Measurements from ENCODE around the gene ZHX3. TPM values are rescaled to one million over a fixed set of nuclear protein-coding genes. Genes with fewer than 3 reads are reported as not detected.
"Not testable (repeated sequence)": the region's sequence is repeated elsewhere in the genome, so short reads cannot be mapped to it uniquely, and the experiment has no call there.

ZHX3 gene
- total RNA-seq, 2 donors from 2014 or later, result 19.9 to 25.6 TPM

DNA sequence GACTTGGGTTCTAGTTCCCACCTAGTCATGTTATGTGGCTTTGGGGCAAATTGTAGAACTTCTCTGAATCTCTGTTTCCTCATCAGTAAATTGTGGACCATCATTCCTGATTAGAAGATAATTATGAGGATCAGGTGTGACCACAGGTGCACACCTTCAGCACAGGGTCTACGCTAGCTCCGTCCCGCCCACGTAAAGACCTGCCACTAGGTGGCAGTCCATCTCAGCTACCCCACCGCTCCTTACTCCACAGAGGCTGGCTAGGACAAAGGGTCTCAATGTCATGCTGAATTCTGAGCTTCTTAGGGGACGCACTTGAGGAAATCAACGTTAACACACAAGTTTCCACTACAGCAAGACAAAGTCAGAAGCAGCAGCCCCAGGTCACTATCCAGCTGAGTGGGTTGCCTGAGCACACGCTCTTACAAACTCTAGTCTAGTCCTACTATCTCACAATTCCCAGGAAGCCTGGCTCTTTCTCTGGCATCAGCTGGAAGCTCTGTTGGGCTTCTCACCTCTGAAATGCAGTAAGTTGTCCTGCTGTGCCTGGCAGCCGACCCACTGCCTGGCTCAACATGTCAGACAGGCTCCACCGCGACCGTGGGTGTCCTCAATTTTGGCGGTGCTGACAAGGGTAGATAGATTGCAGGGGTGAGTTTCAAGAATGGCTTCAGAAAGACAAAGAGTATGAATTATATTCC lies 182.2 kb downstream of the ZHX3 start:
- no peaks in the 10 kb centered on the region for H3K4me1 ChIP-seq
- TF ChIP-seq, protein P1, sequence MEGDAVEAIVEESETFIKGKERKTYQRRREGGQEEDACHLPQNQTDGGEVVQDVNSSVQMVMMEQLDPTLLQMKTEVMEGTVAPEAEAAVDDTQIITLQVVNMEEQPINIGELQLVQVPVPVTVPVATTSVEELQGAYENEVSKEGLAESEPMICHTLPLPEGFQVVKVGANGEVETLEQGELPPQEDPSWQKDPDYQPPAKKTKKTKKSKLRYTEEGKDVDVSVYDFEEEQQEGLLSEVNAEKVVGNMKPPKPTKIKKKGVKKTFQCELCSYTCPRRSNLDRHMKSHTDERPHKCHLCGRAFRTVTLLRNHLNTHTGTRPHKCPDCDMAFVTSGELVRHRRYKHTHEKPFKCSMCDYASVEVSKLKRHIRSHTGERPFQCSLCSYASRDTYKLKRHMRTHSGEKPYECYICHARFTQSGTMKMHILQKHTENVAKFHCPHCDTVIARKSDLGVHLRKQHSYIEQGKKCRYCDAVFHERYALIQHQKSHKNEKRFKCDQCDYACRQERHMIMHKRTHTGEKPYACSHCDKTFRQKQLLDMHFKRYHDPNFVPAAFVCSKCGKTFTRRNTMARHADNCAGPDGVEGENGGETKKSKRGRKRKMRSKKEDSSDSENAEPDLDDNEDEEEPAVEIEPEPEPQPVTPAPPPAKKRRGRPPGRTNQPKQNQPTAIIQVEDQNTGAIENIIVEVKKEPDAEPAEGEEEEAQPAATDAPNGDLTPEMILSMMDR (IDR thresholded peaks at IDR 0.05), result peak; percentile 84
- no peaks in the 10 kb centered on the region for H3K36me3 ChIP-seq
- H3K9ac ChIP-seq (ENCODE audit: low read depth in 2 of 2, low read length in 2 of 2), result no peak overlapping the region
- no peaks in the 10 kb centered on the region for H3K27me3 ChIP-seq
- intact Hi-C loops (cut with DNase I), result no loop called here
- peak; percentile 61 for DNase-seq
- H3K9me3 ChIP-seq, result no peaks in the 10 kb centered on the region
- no peak overlapping the region for H3K27ac ChIP-seq
- no peak overlapping the region for H3K4me3 ChIP-seq

DNA sequence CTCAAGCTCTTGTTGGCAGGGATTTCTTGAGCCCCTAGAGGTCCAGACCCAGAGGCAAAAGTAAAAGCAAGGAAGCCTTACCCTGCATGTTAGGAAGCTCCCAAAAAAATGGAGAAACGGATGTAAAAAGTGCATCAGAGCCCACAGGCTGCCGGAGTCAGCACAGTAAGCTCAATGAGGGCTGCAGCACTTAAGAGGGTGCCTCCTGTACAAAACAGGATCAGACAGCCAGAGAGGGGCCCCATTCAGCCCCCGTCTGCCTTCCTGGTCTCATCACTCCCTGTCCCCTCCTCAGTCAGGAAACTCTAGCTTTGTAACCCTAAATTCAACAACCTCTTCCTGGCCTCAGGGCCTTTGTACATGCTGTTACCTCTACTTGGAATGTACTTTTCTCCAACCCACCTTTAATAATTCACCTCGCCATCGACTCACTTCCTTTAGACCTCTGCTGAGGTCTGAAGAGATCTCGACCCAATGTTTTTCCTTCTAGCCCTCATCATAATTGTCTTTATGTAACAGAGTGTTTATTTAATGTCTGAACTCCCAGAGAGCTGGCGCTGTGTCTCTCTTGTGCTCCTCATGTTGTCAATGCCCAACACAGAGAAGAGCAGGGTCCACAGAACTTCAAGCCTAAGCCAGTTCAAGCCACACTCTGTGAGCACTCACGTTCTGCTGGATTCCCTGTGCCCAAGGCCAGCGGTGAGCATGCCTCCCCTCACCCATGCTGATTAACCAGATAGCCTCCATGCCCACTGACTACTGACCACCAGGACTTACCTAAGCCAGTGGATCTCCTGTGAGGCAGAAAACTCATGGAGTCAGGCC lies 183.0 kb downstream of the ZHX3 start:
- Histone ChIP-seq H3K4me1 (no peaks in the 10 kb centered on the region), H3K36me3 (no peaks in the 10 kb centered on the region), H3K4me3 (no peak overlapping the region), H3K9me3 (no peaks in the 10 kb centered on the region), H3K27me3 (no peaks in the 10 kb centered on the region), H3K9ac (ENCODE audit: low read depth in 2 of 2, low read length in 2 of 2) (no peak overlapping the region), H3K27ac (no peak overlapping the region)
- TF ChIP-seq, protein P1 (IDR thresholded peaks at IDR 0.05), result no peak
- DNase-seq, result no peak
- intact Hi-C loops (cut with DNase I), result no loop called here

DNA sequence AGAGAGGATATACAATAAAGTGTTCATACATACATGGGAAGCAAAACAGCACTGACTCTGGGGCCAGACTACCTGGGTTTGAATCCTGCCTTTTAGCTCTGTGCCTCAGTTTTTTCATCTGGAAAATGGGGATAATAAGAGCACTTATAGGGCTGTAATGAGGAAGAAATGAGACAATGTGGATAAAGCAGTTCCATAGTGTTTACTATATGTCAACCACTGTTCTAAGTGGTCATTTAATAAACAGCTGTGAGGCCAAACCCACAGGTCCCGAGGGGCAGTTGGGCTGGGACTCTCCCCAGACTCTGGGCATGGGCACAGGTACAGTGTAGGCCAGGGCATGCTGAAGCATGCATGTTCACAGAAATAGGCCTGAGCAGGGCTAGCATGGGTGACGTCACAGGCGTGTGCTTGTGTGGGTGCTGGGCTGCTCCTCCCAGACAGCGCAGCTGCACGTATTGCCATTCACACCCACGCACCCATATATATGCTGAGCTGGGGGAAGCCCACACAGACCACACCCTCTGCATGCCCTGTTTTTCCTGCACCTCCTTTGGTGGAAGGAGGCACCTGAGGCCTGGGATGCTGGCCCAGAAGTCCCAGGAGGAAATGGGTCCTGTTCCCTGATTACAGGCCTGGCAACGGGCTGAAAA lies 183.7 kb downstream of the ZHX3 start:
- H3K4me3 ChIP-seq, result no peak overlapping the region
- TF ChIP-seq, protein P1 (IDR thresholded peaks at IDR 0.05), result no peak
- DNase-seq, result peak; percentile 15
- no peaks in the 10 kb centered on the region for H3K27me3 ChIP-seq
- intact Hi-C loops (cut with DNase I), result no loop called here
- no peaks in the 10 kb centered on the region for H3K4me1 ChIP-seq
- H3K36me3 ChIP-seq, result no peaks in the 10 kb centered on the region
- H3K27ac ChIP-seq, result no peak overlapping the region
- H3K9ac ChIP-seq (ENCODE audit: low read depth in 2 of 2, low read length in 2 of 2), result no peak overlapping the region
- H3K9me3 ChIP-seq, result no peaks in the 10 kb centered on the region

DNA sequence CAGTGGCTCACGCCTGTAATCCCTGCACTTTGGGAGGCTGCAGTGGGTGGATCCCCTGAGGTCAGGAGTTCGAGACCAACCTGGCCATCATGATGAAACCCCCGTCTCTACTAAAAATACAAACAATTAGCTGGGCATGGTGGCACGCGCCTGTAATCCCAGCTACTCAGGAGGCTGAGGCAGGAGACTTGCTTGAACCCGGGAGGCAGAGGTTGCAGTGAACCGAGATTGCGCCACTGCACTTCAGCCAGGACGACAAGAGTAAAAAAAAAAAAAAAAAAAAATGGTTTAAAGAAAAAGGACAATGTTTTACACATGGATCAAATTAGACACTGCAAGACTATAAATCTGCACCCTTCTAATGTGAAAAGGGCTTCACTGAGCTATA lies 185.1 kb downstream of the ZHX3 start:
- H3K27ac ChIP-seq; H3K4me3 ChIP-seq; H3K27me3 ChIP-seq; H3K9ac ChIP-seq (ENCODE audit: low read depth in 2 of 2, low read length in 2 of 2); intact Hi-C loops (cut with DNase I); H3K4me1 ChIP-seq; H3K9me3 ChIP-seq; DNase-seq; H3K36me3 ChIP-seq: not testable (repeated sequence)

DNA sequence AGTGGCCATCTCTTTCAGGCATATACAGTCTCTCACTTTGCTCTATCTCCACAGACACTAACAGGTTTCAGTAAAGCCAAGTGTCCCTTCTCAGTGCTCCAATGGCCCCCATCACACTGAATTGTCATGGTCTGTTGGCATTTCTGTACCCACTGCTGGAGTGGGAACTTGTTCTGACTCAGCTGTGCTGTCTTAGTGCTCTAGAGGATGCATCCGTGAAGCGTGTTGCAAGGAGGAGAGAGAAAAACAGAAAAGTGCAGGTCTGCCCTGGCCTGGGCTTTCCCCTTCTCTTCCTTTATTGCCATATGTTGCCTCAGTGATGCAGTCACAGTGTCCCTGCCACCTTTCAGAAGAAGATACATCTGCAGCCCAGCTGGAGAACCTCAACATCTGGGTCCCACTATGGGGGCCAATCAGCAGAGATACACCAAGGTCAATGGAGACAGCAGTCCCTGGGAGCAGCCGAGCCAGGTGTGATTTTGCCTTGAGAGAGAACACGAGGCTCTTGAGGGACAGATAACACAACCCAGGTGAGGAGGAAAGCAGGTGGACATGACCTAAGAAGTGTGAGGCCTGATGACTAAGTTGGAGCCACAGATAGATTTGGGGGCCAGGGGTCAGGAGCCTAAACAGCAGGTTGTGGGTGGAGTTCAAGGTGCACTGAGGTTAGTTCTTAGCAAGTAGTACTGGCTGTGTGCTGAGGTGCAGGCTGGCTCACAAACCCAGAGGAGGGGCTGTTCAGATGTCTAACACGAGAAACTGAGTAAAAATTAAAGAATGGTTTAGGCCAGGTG lies 185.7 kb downstream of the ZHX3 start:
- TF ChIP-seq, protein P1 (IDR thresholded peaks at IDR 0.05), result no peak
- intact Hi-C loops (cut with DNase I), result no loop called here
- Histone ChIP-seq H3K4me1 (no peaks in the 10 kb centered on the region), H3K36me3 (no peaks in the 10 kb centered on the region), H3K9me3 (no peaks in the 10 kb centered on the region), H3K9ac (ENCODE audit: low read depth in 2 of 2, low read length in 2 of 2) (no peak overlapping the region), H3K4me3 (no peak overlapping the region), H3K27me3 (no peaks in the 10 kb centered on the region), H3K27ac (no peak overlapping the region)
- DNase-seq, result no peak

Small RNAs within 50 kb of the gene (microRNA-seq; reads per million reads assigned to microRNA genes)
- gene MIR6871, result not detected

Other genes with a start within 250 kb of the ZHX3 start
- gene PLCG1, start 180.2 kb downstream of the ZHX3 start, total RNA-seq, result 10 to 100 TPM; 57.3 to 67.4 TPM
- 10 to 100 TPM; 46.2 to 65.3 TPM for gene LPIN3, start 23.1 kb upstream of the ZHX3 start, total RNA-seq
- gene EMILIN3, start 49.1 kb upstream of the ZHX3 start, total RNA-seq, result under 1 TPM; 0.20 to 0.40 TPM

All from colonic mucosa (tissue), 4 donors.